K562 (cell line): ENCODE data around the gene RNASET2. TPM values are rescaled to one million over a fixed set of nuclear protein-coding genes. Genes with fewer than 3 reads are reported as not detected.

Experiments
- ATAC-seq: fragments of 200-7000 bp; cut with Tn5 transposase; 3 replicates; pipeline ENCODE4 v1.9.1; 2020; ENCODE audit warnings: moderate library complexity
- BruUV-seq: library from RNA; stranded (reverse); fragments of 400-500 nt; replicated peaks from 2 replicates; lab custom pipeline; 2021; lab: Mats Ljungman, UMichigan
- CTCF ChIA-PET: fragments of 300-600 bp; formaldehyde crosslinking; extraction: SDS; loops from one replicate; lab custom pipeline; 2021; ENCODE audit warnings: low intra/inter-chr PET ratio; lab: Yijun Ruan, JAX
- POLR2A ChIA-PET: fragments of 300-600, 350-650 bp; sonication (Branson Sonifier 250); formaldehyde crosslinking; extraction: SDS; loops from one replicate; lab custom pipeline; 2021; ENCODE audit warnings: antibody characterized with exemption, inconsistent platforms; lab: Yijun Ruan, JAX
- DNase-seq, 4 experiments: peaks; one replicate each; pipeline versions ENCODE4 v3.0.0 to v3.0.0-alpha.2; 2011 to 2018; ENCODE audit warnings: low spot score in 3 of 4, mixed read lengths in 3 of 4; ENCODE audit errors: extremely low read depth in 1 of 4
- FAIRE-seq: peaks from 2 replicates; lab custom pipeline; 2011; peaks lifted over from hg19 to GRCh38; lab: Jason Lieb, UNC
- H2AFZ ChIP-seq: 2 replicates; pipeline ENCODE4 v1.6.0; 2011; ENCODE audit warnings: low read depth, low read length, control low read depth, inconsistent platforms
- H3K27ac ChIP-seq: fragments of 200-600 bp; 3 replicates; pipeline ENCODE4 v1.8.0; 2011; ENCODE audit warnings: low read depth, mild to moderate bottlenecking, control low read depth, inconsistent platforms, low read length, moderate library complexity, mixed read lengths; ENCODE audit errors: extremely low read depth
- H3K27me3 ChIP-seq, 2 experiments: fragments of 300-600 bp in 1 of 2; 2 replicates in 1 of 2; 3 replicates in 1 of 2; pipeline versions ENCODE4 v1.6.0 to v1.8.0; 2011; ENCODE audit warnings: inconsistent platforms in 2 of 2, low read length in 2 of 2, mild to moderate bottlenecking in 1 of 2, mixed read lengths in 1 of 2, moderate library complexity in 1 of 2; ENCODE audit not compliant: control insufficient read depth in 2 of 2, insufficient read depth in 2 of 2
- H3K36me3 ChIP-seq: fragments of 300-600 bp; 3 replicates; pipeline ENCODE4 v1.8.0; 2011; ENCODE audit warnings: mild to moderate bottlenecking, low read length, inconsistent platforms; ENCODE audit not compliant: control insufficient read depth, insufficient read depth
- H3K4me1 ChIP-seq, 2 experiments: fragments of 200-600 bp in 1 of 2; replicated peaks in 1 of 2; 2 replicates in 1 of 2; 3 replicates in 1 of 2; pipeline versions ENCODE4 v1.5.1 to v1.8.0; 2011; ENCODE audit warnings: inconsistent platforms in 2 of 2, low read length in 2 of 2, mild to moderate bottlenecking in 1 of 2, mixed read lengths in 1 of 2, moderate library complexity in 1 of 2; ENCODE audit not compliant: control insufficient read depth in 2 of 2, insufficient read depth in 2 of 2
- H3K4me2 ChIP-seq: 2 replicates; pipeline ENCODE4 v1.6.1; 2011; ENCODE audit warnings: low read length, control low read depth, inconsistent platforms, mixed read lengths; ENCODE audit not compliant: insufficient read depth
- H3K4me3 ChIP-seq: fragments of 200-600 bp; sonication (generic), shearing (Covaris generic); 2 replicates; pipeline ENCODE4 v1.5.1; 2016; ENCODE audit warnings: control low read depth, inconsistent platforms
- H3K79me2 ChIP-seq: fragments of 200-600 bp; 3 replicates; pipeline ENCODE4 v1.8.0; 2011; ENCODE audit warnings: low read length, inconsistent platforms; ENCODE audit not compliant: control insufficient read depth, insufficient read depth
- H3K9ac ChIP-seq, 2 experiments: 2 replicates each; pipeline versions ENCODE4 v1.6.0 to v1.6.1; 2011; ENCODE audit warnings: low read depth in 2 of 2, low read length in 2 of 2, control low read depth in 1 of 2, inconsistent platforms in 1 of 2, mild to moderate bottlenecking in 1 of 2, mixed read lengths in 1 of 2; ENCODE audit not compliant: insufficient read depth in 1 of 2
- H3K9me1 ChIP-seq: one replicate; pipeline ENCODE4 v1.6.0; 2011; ENCODE audit warnings: inconsistent platforms, mild to moderate bottlenecking, low read length, moderate library complexity; ENCODE audit not compliant: control insufficient read depth, insufficient read depth
- H3K9me3 ChIP-seq: replicated peaks from 2 replicates; pipeline ENCODE4 v1.5.1; 2011; ENCODE audit warnings: low read depth, low read length, inconsistent platforms; ENCODE audit not compliant: control insufficient read depth, insufficient read depth
- H4K20me1 ChIP-seq: replicated peaks from 2 replicates; pipeline ENCODE4 v1.6.1; 2011; ENCODE audit warnings: low read length, inconsistent platforms, mixed read lengths; ENCODE audit not compliant: control insufficient read depth, insufficient read depth
- ARID3A ChIP-seq: IDR thresholded peaks from 2 replicates; pipeline ENCODE4 v1.6.1; 2012; ENCODE audit warnings: low read depth, low read length, improper control_type of control experiment, borderline replicate concordance
- BHLHE40 ChIP-seq: IDR thresholded peaks from 2 replicates; pipeline ENCODE4 v1.6.1; 2011; ENCODE audit warnings: low read length, improper control_type of control experiment
- CREB3L1 ChIP-seq: fragments of 450-650 bp; IDR thresholded peaks from 2 replicates; pipeline ENCODE4 v1.6.1; 2014; ENCODE audit warnings: low read depth, mild to moderate bottlenecking, moderate library complexity, borderline replicate concordance
- E2F4 ChIP-seq: sonication (generic); formaldehyde crosslinking; IDR thresholded peaks from 2 replicates; pipeline ENCODE4 v1.8.0; 2022; ENCODE audit warnings: mild to moderate bottlenecking, low read depth, missing genetic modification reagents
- FIP1L1 ChIP-seq: fragments of 200-400 bp; formaldehyde crosslinking; IDR thresholded peaks from 2 replicates; pipeline ENCODE4 v1.6.1; 2018; ENCODE audit warnings: mild to moderate bottlenecking, low read depth, low read length; ENCODE audit not compliant: poor library complexity, severe bottlenecking
- GABPA ChIP-seq: fragments of 200-800 bp; sonication (Bioruptor generic); conservative IDR thresholded peaks from 2 replicates; pipeline ENCODE4 v1.6.1; 2016; ENCODE audit warnings: low read depth, missing genetic modification characterization, missing compliant biosample characterization
- MLLT1 ChIP-seq, 2 experiments: fragments of 450-650 bp; IDR thresholded peaks; 2 replicates each; pipeline ENCODE4 v1.6.1; 2016
- SMAD4 ChIP-seq: fragments of 250-450 bp; sonication (Bioruptor Pico); conservative IDR thresholded peaks from 2 replicates; pipeline ENCODE4 v1.8.0; 2021; ENCODE audit warnings: inconsistent platforms, mild to moderate bottlenecking, moderate library complexity
- YY1 ChIP-seq, 3 experiments: IDR thresholded peaks; 2 replicates each; pipeline ENCODE4 v1.6.1; 2011; ENCODE audit warnings: low read length in 2 of 3, mild to moderate bottlenecking in 2 of 3, moderate library complexity in 2 of 3, borderline replicate concordance in 1 of 3, control low read depth in 1 of 3, low read depth in 1 of 3; ENCODE audit not compliant: insufficient read depth in 3 of 3, insufficient replicate concordance in 2 of 3, control insufficient read depth in 1 of 3, insufficient read length in 1 of 3; ENCODE audit errors: extremely low read depth in 1 of 3
- ZNF263 ChIP-seq: sonication (generic); formaldehyde crosslinking; IDR thresholded peaks from 2 replicates; pipeline ENCODE4 v1.8.0; 2022; ENCODE audit warnings: mild to moderate bottlenecking, missing genetic modification reagents, borderline replicate concordance
- ZNF445 ChIP-seq: fragments of 250-450 bp; sonication (Bioruptor Pico); IDR thresholded peaks from 2 replicates; pipeline ENCODE4 v1.4.0; 2020; ENCODE audit warnings: low read depth, mild to moderate bottlenecking, moderate library complexity
- ZNF75A ChIP-seq: fragments of 450-650 bp; formaldehyde crosslinking; IDR thresholded peaks from 2 replicates; pipeline ENCODE4 v1.4.0; 2020; ENCODE audit warnings: mild to moderate bottlenecking
- WGBS: fragments of 100-300 bp; shearing (Covaris generic); methylation state at CpG from one replicate; pipeline ENCODE4 v1.1.6; 2016; ENCODE audit warnings: low coverage, mixed read lengths; ENCODE audit not compliant: insufficient coverage; ENCODE audit errors: missing lambda C conversion rate; 5-methylcytosine and 5-hydroxymethylcytosine counted together
- in situ Hi-C: fragments of 300-500 bp; cut with MboI; formaldehyde crosslinking; loops from 4 replicates; pipeline ENCODE4 v1.15.0; 2018; ENCODE audit warnings: inconsistent platforms, mixed read lengths
- intact Hi-C: fragments of 100-400 bp; cut with micrococcal nuclease; formaldehyde crosslinking; loops from 2 replicates; pipeline ENCODE4 v1.14.2; 2022
- polyA plus RNA-seq, 8 experiments: library from polyadenylated mRNA; depleted of rRNA in 4 of 8; stranded (reverse) in 5 of 8; unstranded in 3 of 8; fragments of >200 nt; fragmentation: Nextera tagmentation in 2 of 8; fragmentation: Illumina TruSeq in 1 of 8; extraction: Ambion mirVana in 2 of 8; extraction: Trizol in 1 of 8; gene quantifications; 2 replicates each; pipeline versions ENCODE4 v1.2.1 to v1.2.3, GENCODE V29; 2011 to 2014; ENCODE audit warnings: inconsistent platforms in 1 of 8, missing spikeins in 1 of 8
- total RNA-seq, 7 experiments: library from RNA; depleted of rRNA in 6 of 7; stranded (reverse); fragments of >200 nt in 6 of 7; fragmentation: Illumina TruSeq in 2 of 7; extraction: Trizol in 2 of 7; gene quantifications; 2 replicates each; pipeline versions ENCODE4 v1.2.1 to v1.2.3, GENCODE V29; 2011 to 2021; ENCODE audit warnings: low replicate concordance in 1 of 7

RNASET2 gene
- total and polyA plus RNA-seq, 9 of the 15 experiments (the other 6 are each of a cell fraction or from before 2014, with no cell fraction given): 7.4 to 141 (median 91.3) TPM

- ATAC-seq (peak; percentile 51), FAIRE-seq (no peak), DNase-seq (peak; percentile 47 to 65 (median 58))
- Histone ChIP-seq H3K9ac (peak overlapping the region; percentile 69 to 94), H3K36me3 (no peaks in the 10 kb centered on the region; the same call in 1 of the 3 replicates), H3K4me2 (peak overlapping the region; percentile 73), H3K9me3 (peaks cover under 1% of the 10 kb centered on the region), H3K27ac (peak overlapping the region; percentile 73), H3K27me3 (no peaks in the 10 kb centered on the region), H4K20me1 (no peaks in the 10 kb centered on the region), H3K4me1 (peaks cover 27 to 38% of the 10 kb centered on the region in 2 experiments), H3K79me2 (peaks cover 15% of the 10 kb centered on the region), H3K4me3 (peak overlapping the region; percentile 75), H3K9me1 (no peaks in the 10 kb centered on the region), H2AFZ (peak overlapping the region; percentile 93)
- CTCF ChIA-PET: interaction anchor here (0.7 kb wide), 1 partner anchor 14 kb away, joined by 3 read pairs; no protein-coding TSS in a partner anchor
- POLR2A ChIA-PET: interaction anchor here (0.7 to 2.2 kb wide), 10 partner anchors 9 to 42 kb away, joined by 3 to 6 read pairs (median 3); partner anchors contain the start of gene CEP43
- in situ Hi-C loops (loop anchor here (10.0 kb wide), 1 partner anchor 182 kb away; no protein-coding TSS in a partner anchor), intact Hi-C loops (loop anchor here (2.0 kb wide), 1 partner anchor 42 kb away; the partner anchor contains the start of gene CEP43)
- no TSS peak for BruUV-seq
- WGBS: 13% methylated on average over 23 of the region's 26 CpGs
- TF ChIP-seq ZNF75A (no peak), ZNF263 (CRISPR knock-in tag) (0 out of 2 replicates have a peak, but pooled peaks have one; percentile 8), FIP1L1 (peak; percentile 4), E2F4 (peak; percentile 35; the same call in 1 of the 2 replicates), ARID3A (no peak), GABPA (tag) (peak; percentile 73), SMAD4 (CRISPR knock-in tag) (0 out of 2 replicates have a peak, but pooled peaks have one; percentile 8), ZNF445 (CRISPR knock-in tag) (0 out of 2 replicates have a peak, but pooled peaks have one; percentile 17), CREB3L1 (no peak), BHLHE40 (peak; percentile 66), MLLT1 (IDR thresholded peaks at IDR 0.05) (0 out of 4 replicates have a peak, but pooled peaks of 1 of the 2 experiments have one; percentile 18), YY1 (IDR thresholded peaks at IDR 0.05; ENCODE audit: borderline replicate concordance in 1 of 3, control insufficient read depth in 1 of 3, extremely low read depth in 1 of 3, insufficient read depth in 3 of 3, insufficient read length in 1 of 3, insufficient replicate concordance in 2 of 3, low read depth in 1 of 3, low read length in 2 of 3) (peak in 1 of 3 experiments; percentile 5)
These were observed 896 bp upstream of the RNASET2 start for GRCh38 chr6:166957087-166957804.
